Smooth muscle cell (in vitro differentiated cells): ENCODE data around the gene UVSSA. TPM values are rescaled to one million over a fixed set of nuclear protein-coding genes. Genes with fewer than 3 reads are reported as not detected.

Source experiments
- DNase-seq: peaks from one replicate; lab custom pipeline; 2025; ENCODE audit not compliant: unreplicated experiment; lab: John Stamatoyannopoulos, UW
- H2AFZ ChIP-seq: fragments of 200-600 bp; sonication (generic); 2 replicates; pipeline ENCODE4 v1.6.0; 2016; ENCODE audit warnings: antibody characterized with exemption, low read depth, mild to moderate bottlenecking
- H3F3A ChIP-seq: fragments of 200-600 bp; sonication (generic); 2 replicates; pipeline ENCODE4 v1.6.0; 2017; ENCODE audit warnings: antibody characterized with exemption, low read depth
- H3K27ac ChIP-seq: fragments of 200-600 bp; sonication (generic); 2 replicates; pipeline ENCODE4 v1.5.1; 2016; ENCODE audit warnings: low read depth, mild to moderate bottlenecking
- H3K27me3 ChIP-seq: fragments of 200-600 bp; sonication (generic); 2 replicates; pipeline ENCODE4 v1.6.1; 2016; ENCODE audit warnings: low read depth, mild to moderate bottlenecking
- H3K36me3 ChIP-seq: fragments of 200-600 bp; sonication (generic); 2 replicates; pipeline ENCODE4 v1.5.1; 2016; ENCODE audit warnings: low read depth
- H3K4me1 ChIP-seq: fragments of 200-600 bp; sonication (generic); 2 replicates; pipeline ENCODE4 v1.5.1; 2016; ENCODE audit warnings: low read depth
- H3K4me2 ChIP-seq: fragments of 200-600 bp; sonication (generic); 2 replicates; pipeline ENCODE4 v1.6.0; 2016; ENCODE audit warnings: mild to moderate bottlenecking
- H3K4me3 ChIP-seq: fragments of 200-600 bp; sonication (generic); 2 replicates; pipeline ENCODE4 v1.5.1; 2016; ENCODE audit warnings: mild to moderate bottlenecking
- H3K79me2 ChIP-seq: fragments of 200-600 bp; sonication (generic); 2 replicates; pipeline ENCODE4 v1.6.0; 2016; ENCODE audit warnings: low read depth, mild to moderate bottlenecking
- H3K9ac ChIP-seq: fragments of 200-600 bp; sonication (generic); 2 replicates; pipeline ENCODE4 v1.6.0; 2016; ENCODE audit warnings: low read depth
- H3K9me3 ChIP-seq: fragments of 200-600 bp; sonication (generic); replicated peaks from 2 replicates; pipeline ENCODE4 v1.5.1; 2016; ENCODE audit warnings: low read depth
- H4K20me1 ChIP-seq: fragments of 200-600 bp; sonication (generic); 2 replicates; pipeline ENCODE4 v1.6.0; 2016; ENCODE audit warnings: low read depth
- WGBS: methylation state at CpG from one replicate; pipeline ENCODE4 v1.1.7; 2016; ENCODE audit warnings: low lambda C conversion rate; 5-methylcytosine and 5-hydroxymethylcytosine counted together
- polyA plus RNA-seq: library from polyadenylated mRNA; unstranded; fragments of >200 nt; fragmentation: Nextera tagmentation; extraction: Ambion mirVana; gene quantifications from 2 replicates; pipeline ENCODE4 v1.2.1, GENCODE V29; 2016
- total RNA-seq: library from RNA; depleted of rRNA; stranded (reverse); fragments of >200 nt; gene quantifications from 2 replicates; pipeline ENCODE4 v1.2.3, GENCODE V29; 2014
- TF ChIP-seq, protein P1 (sequence below): fragments of 200-600 bp; sonication (generic); IDR thresholded peaks from 2 replicates; pipeline ENCODE4 v1.5.1; 2017; ENCODE audit warnings: borderline replicate concordance, mild to moderate bottlenecking, antibody characterized with exemption; ENCODE audit not compliant: insufficient read depth, poor library complexity, severe bottlenecking

Gene UVSSA
- total and polyA plus RNA-seq, 2 experiments from 2014 or later, result 9.0 to 13.0 TPM

DNA sequence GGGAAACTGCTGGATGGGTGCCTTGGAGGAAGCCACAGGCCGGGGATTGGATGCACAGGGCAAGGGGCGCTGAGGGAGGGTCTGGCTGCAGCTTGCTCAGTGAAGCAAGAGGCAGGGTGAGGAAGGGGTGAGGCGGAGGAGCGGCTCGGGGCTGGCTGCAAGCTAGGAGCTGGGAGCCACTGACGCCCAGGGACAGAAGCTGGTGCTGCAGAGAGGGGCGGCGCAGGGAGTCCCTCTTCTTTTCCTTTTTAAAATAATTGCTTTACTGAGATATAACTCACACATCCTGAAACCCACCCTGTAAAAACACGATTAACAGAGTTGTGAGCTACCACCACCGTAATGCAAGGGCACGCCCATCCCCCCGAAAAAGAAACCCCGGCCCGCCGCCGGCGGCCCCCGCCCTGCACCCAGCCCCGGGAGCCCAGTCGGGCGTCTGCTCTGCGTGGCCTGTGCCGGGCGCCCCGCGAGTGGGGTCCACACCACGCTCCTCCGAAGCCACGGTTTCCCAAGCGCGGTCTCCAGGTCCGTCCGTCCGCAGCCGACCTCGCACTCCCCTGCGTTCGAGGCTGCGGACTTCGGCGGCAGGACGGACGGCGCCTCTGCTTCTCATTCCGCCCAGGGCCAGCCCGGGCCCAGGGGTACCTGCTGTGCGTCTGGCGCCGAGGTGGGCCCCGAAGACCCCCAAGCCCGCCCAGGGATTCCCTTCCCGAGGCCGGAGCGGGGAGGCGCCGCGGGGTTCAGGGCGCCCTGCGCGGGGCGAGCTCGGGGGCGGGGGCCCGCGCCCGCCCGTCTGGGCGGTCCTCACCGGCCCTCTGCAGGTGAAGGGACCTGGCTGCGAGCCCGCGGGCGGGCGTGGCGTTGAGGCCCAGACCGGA lies 866 bp upstream of the UVSSA start:
- peak; percentile 41 for DNase-seq
- H3K4me1 ChIP-seq, result peaks cover 8% of the 10 kb centered on the region
- peaks cover 23% of the 10 kb centered on the region for H3K79me2 ChIP-seq
- H3K4me2 ChIP-seq, result peak overlapping the region; percentile 93
- no peaks in the 10 kb centered on the region for H3K9me3 ChIP-seq
- peak overlapping the region; percentile 64 for H3K27ac ChIP-seq
- peak overlapping the region; percentile 57 for H2AFZ ChIP-seq
- H3F3A ChIP-seq, result peaks cover 5% of the 10 kb centered on the region
- peak overlapping the region; percentile 89 for H3K4me3 ChIP-seq
- H3K36me3 ChIP-seq, result no peaks in the 10 kb centered on the region
- TF ChIP-seq, protein P1, sequence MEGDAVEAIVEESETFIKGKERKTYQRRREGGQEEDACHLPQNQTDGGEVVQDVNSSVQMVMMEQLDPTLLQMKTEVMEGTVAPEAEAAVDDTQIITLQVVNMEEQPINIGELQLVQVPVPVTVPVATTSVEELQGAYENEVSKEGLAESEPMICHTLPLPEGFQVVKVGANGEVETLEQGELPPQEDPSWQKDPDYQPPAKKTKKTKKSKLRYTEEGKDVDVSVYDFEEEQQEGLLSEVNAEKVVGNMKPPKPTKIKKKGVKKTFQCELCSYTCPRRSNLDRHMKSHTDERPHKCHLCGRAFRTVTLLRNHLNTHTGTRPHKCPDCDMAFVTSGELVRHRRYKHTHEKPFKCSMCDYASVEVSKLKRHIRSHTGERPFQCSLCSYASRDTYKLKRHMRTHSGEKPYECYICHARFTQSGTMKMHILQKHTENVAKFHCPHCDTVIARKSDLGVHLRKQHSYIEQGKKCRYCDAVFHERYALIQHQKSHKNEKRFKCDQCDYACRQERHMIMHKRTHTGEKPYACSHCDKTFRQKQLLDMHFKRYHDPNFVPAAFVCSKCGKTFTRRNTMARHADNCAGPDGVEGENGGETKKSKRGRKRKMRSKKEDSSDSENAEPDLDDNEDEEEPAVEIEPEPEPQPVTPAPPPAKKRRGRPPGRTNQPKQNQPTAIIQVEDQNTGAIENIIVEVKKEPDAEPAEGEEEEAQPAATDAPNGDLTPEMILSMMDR, result no peak
- WGBS, result 2% methylated on average over 39 of the region's 76 CpGs
- H4K20me1 ChIP-seq, result no peaks in the 10 kb centered on the region
- H3K27me3 ChIP-seq, result no peaks in the 10 kb centered on the region
- peak overlapping the region; percentile 78 for H3K9ac ChIP-seq

DNA sequence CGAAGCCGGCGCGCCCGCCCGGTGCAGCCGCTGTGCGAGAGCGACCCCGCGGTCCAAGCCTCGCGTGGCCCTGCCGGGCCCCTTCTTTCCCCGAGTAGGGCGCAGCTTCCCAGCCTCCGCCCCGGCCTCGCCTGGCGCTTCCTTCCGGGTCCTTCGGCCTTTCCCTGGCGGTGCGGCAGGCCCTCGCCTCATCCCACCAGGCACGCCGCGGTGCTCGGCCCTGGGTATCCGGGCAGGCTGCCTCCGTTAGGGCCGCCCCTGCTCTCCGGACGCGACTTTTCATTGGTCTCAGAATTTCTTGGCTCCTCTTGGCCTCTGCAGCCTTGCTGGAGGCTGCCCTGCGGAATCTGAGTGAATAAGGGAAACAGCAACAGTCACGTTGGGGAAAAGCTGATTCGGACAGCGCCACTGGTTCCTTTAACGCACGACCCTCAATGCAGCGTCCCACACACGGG lies 429 bp downstream of the UVSSA start:
- Histone ChIP-seq H3K27ac (peak overlapping the region; percentile 94), H3K4me1 (peaks cover 8% of the 10 kb centered on the region), H3K9ac (peak overlapping the region; percentile 87), H2AFZ (peak overlapping the region; percentile 40), H3K4me2 (peak overlapping the region; percentile 87), H3K27me3 (no peaks in the 10 kb centered on the region), H4K20me1 (peaks cover 5% of the 10 kb centered on the region), H3K9me3 (no peaks in the 10 kb centered on the region), H3K4me3 (peak overlapping the region; percentile 65), H3K36me3 (no peaks in the 10 kb centered on the region), H3F3A (peaks cover 5% of the 10 kb centered on the region), H3K79me2 (peaks cover 23% of the 10 kb centered on the region)
- 2% methylated on average over 43 of the region's 43 CpGs for WGBS
- DNase-seq, result peak; percentile 69
- TF ChIP-seq, protein P1, result no peak

DNA sequence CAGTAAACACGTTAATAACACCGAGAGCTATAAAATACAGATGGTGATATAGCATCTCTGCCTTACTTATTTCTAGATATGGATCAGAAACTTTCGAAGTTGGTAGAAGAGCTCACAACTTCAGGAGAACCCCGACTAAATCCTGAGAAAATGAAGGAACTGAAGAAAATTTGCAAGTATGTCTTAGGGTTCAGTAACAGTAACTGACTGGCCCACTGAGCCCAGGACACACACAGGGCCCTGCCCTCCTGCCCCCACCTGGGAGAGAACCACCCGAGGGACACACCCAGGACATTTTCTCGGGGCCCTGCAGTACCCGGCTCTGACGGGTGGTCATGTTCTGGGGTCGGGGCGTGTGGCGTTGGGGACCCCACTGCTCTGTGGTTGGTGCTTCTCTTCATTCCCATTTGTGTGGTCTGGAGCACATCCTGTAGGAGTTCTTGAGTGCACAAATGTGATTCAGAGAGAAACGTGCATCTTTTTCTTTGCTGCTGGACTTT lies 1.1 kb downstream of the UVSSA start:
- H3K4me2 ChIP-seq, result peak overlapping the region; percentile 87
- peak overlapping the region; percentile 94 for H3K27ac ChIP-seq
- H3K9ac ChIP-seq, result peak overlapping the region; percentile 87
- no peaks in the 10 kb centered on the region for H3K27me3 ChIP-seq
- no peaks in the 10 kb centered on the region for H3K9me3 ChIP-seq
- peaks cover 1% of the 10 kb centered on the region for H3F3A ChIP-seq
- 85% methylated on average over 12 of the region's 12 CpGs for WGBS
- TF ChIP-seq, protein P1, result no peak
- peaks cover 11% of the 10 kb centered on the region for H4K20me1 ChIP-seq
- H2AFZ ChIP-seq, result no peak overlapping the region
- H3K4me3 ChIP-seq, result peak overlapping the region; percentile 65
- peaks cover 23% of the 10 kb centered on the region for H3K79me2 ChIP-seq
- H3K36me3 ChIP-seq, result no peaks in the 10 kb centered on the region
- peaks cover 8% of the 10 kb centered on the region for H3K4me1 ChIP-seq
- DNase-seq, result no peak
